Breast epithelium (tissue), 4 donors: ENCODE data around the gene TIGD2. TPM values are rescaled to one million over a fixed set of nuclear protein-coding genes. Genes with fewer than 3 reads are reported as not detected.

ENCODE experiments used
- DNase-seq, 2 donors: peaks; one replicate each; pipeline ENCODE4 v3.0.0-alpha.2; 2019; ENCODE audit warnings: low spot score in 2 of 2
- H3K27ac ChIP-seq, 2 donors: fragments of 200-600 bp; sonication (generic) in 1 of 2; one replicate each; pipeline ENCODE4 v1.5.1; 2016 to 2019; ENCODE audit warnings: mild to moderate bottlenecking in 1 of 2
- H3K27me3 ChIP-seq, 2 donors: fragments of 200-600 bp; sonication (generic) in 1 of 2; one replicate each; pipeline versions ENCODE4 v1.5.1 to v1.6.0; 2017 to 2019; ENCODE audit warnings: control low read depth in 1 of 2, mild to moderate bottlenecking in 1 of 2
- H3K36me3 ChIP-seq: fragments of 200-600 bp; one replicate; pipeline ENCODE4 v1.5.1; 2019
- H3K4me1 ChIP-seq, 2 donors: fragments of 200-600 bp; sonication (generic); one replicate each; pipeline ENCODE4 v1.5.1; 2016 to 2019; ENCODE audit warnings: control low read depth in 1 of 2
- H3K4me3 ChIP-seq, 3 donors: fragments of 200-600 bp; sonication (generic); 1 replicate in 2 of 3; 2 replicates in 1 of 3; pipeline ENCODE4 v1.5.1; 2016 to 2019; ENCODE audit warnings: mild to moderate bottlenecking in 3 of 3, moderate library complexity in 2 of 3
- H3K9me3 ChIP-seq, 2 donors: fragments of 200-600 bp; sonication (generic) in 1 of 2; one replicate each; pipeline ENCODE4 v1.5.1; 2016 to 2019; ENCODE audit warnings: control low read depth in 1 of 2
- POLR2A ChIP-seq: fragments of 450-650 bp; IDR thresholded peaks from one replicate; pipeline ENCODE4 v1.6.1; 2016; ENCODE audit warnings: antibody characterized with exemption, mild to moderate bottlenecking, moderate library complexity
- POLR2AphosphoS5 ChIP-seq, 3 donors: sonication (generic); formaldehyde crosslinking; IDR thresholded peaks; one replicate each; pipeline ENCODE4 v1.6.1; 2017; ENCODE audit warnings: antibody characterized with exemption in 3 of 3
- intact Hi-C: fragments of 100-400 bp; cut with DNase I; formaldehyde crosslinking; loops from one replicate; pipeline ENCODE4 v1.15.1; 2023; ENCODE audit warnings: low total_unique reads
- total RNA-seq, 3 donors: library from RNA; depleted of rRNA; stranded (reverse); fragments of >200 nt; gene quantifications; one replicate each; pipeline ENCODE4 v1.1.0, GENCODE V29; 2016
- TF ChIP-seq, protein P1 (sequence below), 3 donors: fragments of 450-650 bp; IDR thresholded peaks; one replicate each; pipeline ENCODE4 v1.5.1; 2016 to 2017; ENCODE audit warnings: antibody characterized with exemption in 3 of 3, mild to moderate bottlenecking in 3 of 3, moderate library complexity in 3 of 3

The TIGD2 gene
- total RNA-seq, 3 donors from 2014 or later, result 6.6 to 21.8 (median 8.8) TPM

DNA sequence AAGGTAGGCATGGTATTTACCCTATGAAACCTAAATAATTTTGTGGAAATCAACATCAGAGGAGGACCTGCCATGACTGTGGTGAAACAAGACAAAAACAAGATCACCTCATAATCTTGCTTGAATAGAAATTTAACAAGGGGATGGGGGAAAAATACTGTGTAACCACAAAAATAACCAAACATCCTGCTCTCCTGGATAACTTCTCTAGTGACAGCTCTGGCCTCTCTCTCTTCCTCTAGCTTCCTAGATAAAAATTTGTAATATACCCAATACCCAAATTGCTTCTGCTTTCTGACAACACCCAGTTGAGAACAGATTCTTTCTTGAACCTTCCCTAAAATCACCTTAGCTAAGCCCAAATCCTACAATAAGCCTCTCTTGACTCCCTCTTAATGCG, 11.9 kb upstream of the TIGD2 start:
- H3K27ac ChIP-seq, result no peak overlapping the region
- no peaks in the 10 kb centered on the region for H3K27me3 ChIP-seq
- no peak for DNase-seq
- TF ChIP-seq, protein P1, sequence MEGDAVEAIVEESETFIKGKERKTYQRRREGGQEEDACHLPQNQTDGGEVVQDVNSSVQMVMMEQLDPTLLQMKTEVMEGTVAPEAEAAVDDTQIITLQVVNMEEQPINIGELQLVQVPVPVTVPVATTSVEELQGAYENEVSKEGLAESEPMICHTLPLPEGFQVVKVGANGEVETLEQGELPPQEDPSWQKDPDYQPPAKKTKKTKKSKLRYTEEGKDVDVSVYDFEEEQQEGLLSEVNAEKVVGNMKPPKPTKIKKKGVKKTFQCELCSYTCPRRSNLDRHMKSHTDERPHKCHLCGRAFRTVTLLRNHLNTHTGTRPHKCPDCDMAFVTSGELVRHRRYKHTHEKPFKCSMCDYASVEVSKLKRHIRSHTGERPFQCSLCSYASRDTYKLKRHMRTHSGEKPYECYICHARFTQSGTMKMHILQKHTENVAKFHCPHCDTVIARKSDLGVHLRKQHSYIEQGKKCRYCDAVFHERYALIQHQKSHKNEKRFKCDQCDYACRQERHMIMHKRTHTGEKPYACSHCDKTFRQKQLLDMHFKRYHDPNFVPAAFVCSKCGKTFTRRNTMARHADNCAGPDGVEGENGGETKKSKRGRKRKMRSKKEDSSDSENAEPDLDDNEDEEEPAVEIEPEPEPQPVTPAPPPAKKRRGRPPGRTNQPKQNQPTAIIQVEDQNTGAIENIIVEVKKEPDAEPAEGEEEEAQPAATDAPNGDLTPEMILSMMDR (IDR thresholded peaks at IDR 0.05), result no peak
- no peak for TF ChIP-seq POLR2A
- TF ChIP-seq POLR2AphosphoS5 (IDR thresholded peaks at IDR 0.05), result no peak
- no peaks in the 10 kb centered on the region for H3K9me3 ChIP-seq
- no peaks in the 10 kb centered on the region for H3K4me1 ChIP-seq
- H3K4me3 ChIP-seq, result no peak overlapping the region
- intact Hi-C loops, result no loop called here
- no peaks in the 10 kb centered on the region for H3K36me3 ChIP-seq

DNA sequence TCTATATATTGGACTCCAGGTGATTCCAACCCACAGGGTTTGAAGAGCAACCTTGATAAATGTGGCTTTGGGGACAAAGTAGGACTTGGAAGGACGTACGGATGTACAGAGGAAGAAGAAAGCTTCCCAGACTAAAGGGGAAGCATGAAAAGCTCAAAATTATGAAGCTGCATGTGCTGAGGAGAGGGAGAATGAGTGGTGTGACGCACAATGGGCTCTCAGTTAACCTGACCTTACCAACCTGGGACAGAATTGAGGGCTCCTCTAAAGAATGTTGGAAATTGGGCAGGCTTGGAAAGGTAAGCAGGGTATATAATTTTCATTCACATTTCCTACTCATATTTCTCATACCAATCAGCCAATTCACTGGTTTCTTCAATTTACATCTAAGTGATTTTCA, 10.5 kb upstream of the TIGD2 start:
- Histone ChIP-seq H3K27ac (no peak overlapping the region), H3K4me1 (no peaks in the 10 kb centered on the region), H3K27me3 (no peaks in the 10 kb centered on the region), H3K4me3 (no peak overlapping the region), H3K9me3 (no peaks in the 10 kb centered on the region), H3K36me3 (no peaks in the 10 kb centered on the region)
- TF ChIP-seq, protein P1 (IDR thresholded peaks at IDR 0.05), result no peak
- TF ChIP-seq POLR2A, result no peak
- no peak for TF ChIP-seq POLR2AphosphoS5 (IDR thresholded peaks at IDR 0.05)
- intact Hi-C loops, result loop anchor here (10.0 kb wide), 1 partner anchor 46 kb away; the partner anchor contains the start of gene FAM13A
- DNase-seq, result no peak

DNA sequence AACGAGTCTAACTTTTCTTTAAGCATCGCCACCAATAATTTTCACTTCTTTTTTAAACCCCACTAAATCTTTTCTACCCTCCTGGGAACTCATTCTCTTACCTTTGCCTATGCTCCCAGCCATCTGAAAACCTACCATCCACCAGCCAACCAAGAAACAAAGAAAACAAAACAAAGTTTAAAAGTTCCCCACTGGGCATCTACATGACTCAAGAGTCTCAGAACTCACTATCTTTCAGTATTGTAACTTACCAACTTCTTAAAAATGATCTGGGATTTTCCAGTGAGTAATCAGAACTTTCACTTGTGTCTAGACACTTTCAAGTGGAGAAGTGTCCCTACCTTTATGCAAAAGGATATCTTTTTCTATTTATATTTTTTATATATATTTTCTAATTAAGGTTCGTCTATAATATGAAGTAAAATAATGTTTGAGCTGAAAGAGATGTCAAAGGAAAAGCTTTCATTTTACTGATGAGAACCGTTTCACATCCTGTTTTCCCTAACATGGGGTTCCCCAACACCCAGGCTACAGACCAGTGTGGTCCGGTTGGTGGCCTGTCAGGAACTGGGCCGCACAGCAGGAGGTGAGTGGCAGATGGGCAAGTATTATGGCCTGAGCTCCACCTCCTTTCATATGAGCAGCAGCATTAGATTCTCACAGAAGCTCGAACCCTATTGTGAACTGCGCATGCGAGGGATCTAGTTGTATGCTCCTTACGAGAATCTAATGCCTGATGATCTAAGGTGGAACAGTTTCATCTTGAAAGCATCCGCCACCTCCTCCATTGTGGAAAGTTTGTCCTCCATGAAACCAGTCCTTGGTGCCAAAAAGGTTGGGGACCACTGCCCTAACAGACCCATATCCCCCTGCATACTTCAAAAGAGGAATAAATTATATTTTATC, 9.8 kb upstream of the TIGD2 start:
- Histone ChIP-seq H3K27me3 (no peaks in the 10 kb centered on the region), H3K27ac (no peak overlapping the region), H3K4me1 (no peaks in the 10 kb centered on the region), H3K9me3 (no peaks in the 10 kb centered on the region), H3K4me3 (no peak overlapping the region), H3K36me3 (no peaks in the 10 kb centered on the region)
- DNase-seq, result no peak
- TF ChIP-seq POLR2AphosphoS5 (IDR thresholded peaks at IDR 0.05), result no peak
- TF ChIP-seq POLR2A, result no peak
- TF ChIP-seq, protein P1 (IDR thresholded peaks at IDR 0.05), result no peak
- intact Hi-C loops, result loop anchor here (10.0 kb wide), 1 partner anchor 47 kb away; the partner anchor contains the start of gene FAM13A

DNA sequence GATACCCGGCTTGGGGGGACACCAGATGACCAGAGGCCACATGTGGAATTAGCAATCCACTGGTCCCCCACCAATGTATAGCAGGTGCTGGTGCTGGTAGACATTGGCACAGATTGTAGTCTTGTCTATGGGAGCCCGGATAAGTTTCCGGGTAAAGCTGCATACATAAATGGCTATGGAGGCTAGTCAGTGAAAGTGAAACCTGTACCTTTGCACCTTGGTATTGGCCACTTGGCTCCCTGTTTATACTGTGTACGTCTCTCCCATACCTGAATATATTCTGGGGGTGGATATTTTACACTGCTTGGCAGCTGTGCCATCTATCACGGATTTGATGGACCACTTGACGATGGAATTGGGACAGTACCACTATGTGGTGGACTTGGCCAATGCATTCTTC, 5.6 kb upstream of the TIGD2 start:
- Histone ChIP-seq H3K36me3 (no peaks in the 10 kb centered on the region), H3K9me3 (no peaks in the 10 kb centered on the region), H3K4me3 (no peak overlapping the region), H3K27me3 (no peaks in the 10 kb centered on the region), H3K4me1 (no peaks in the 10 kb centered on the region), H3K27ac (no peak overlapping the region)
- intact Hi-C loops, result loop anchor here (10.0 kb wide), 1 partner anchor 51 kb away; the partner anchor contains the start of gene FAM13A
- DNase-seq, result no peak
- TF ChIP-seq POLR2AphosphoS5 (IDR thresholded peaks at IDR 0.05) (no peak), POLR2A (no peak)
- TF ChIP-seq, protein P1 (IDR thresholded peaks at IDR 0.05), result no peak

DNA sequence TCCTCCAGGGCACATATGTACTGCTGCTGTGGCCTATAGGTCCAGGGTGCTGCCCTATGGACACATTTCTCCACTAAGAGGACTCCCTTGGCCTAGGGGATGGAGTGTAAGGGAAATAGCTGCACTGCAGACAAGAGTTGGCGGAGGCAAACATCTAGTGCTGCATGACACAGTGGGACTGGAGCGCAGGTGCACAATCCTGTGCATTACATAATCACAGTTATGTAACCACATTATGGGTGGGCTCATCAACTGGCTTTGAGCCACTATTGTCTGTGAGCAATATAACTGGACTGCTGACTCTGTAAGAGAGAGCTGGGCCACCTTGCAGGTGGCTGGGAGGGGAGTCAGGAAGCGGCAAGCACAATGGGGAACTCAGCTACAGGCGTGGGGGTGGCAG, 3.2 kb upstream of the TIGD2 start:
- no peak overlapping the region for H3K27ac ChIP-seq
- no peaks in the 10 kb centered on the region for H3K9me3 ChIP-seq
- no peak overlapping the region for H3K4me3 ChIP-seq
- intact Hi-C loops, result loop anchor here (10.0 kb wide), 1 partner anchor 53 kb away; the partner anchor contains the start of gene FAM13A
- H3K4me1 ChIP-seq, result no peaks in the 10 kb centered on the region
- TF ChIP-seq, protein P1 (IDR thresholded peaks at IDR 0.05), result no peak
- no peak for TF ChIP-seq POLR2A
- no peak for TF ChIP-seq POLR2AphosphoS5 (IDR thresholded peaks at IDR 0.05)
- no peaks in the 10 kb centered on the region for H3K27me3 ChIP-seq
- no peak for DNase-seq
- no peaks in the 10 kb centered on the region for H3K36me3 ChIP-seq
